Activated T-cell treated with anti-CD3 and anti-CD28 coated beads for 1 hour (primary cell): Measurements from ENCODE around the gene EXOC2.
"Not testable (repeated sequence)": the region's sequence is repeated elsewhere in the genome, so short reads cannot be mapped to it uniquely, and the experiment has no call there.

Source experiments
- DNase-seq: peaks from one replicate; pipeline ENCODE4 v3.0.0-alpha.2; 2020; ENCODE audit warnings: low read depth

The EXOC2 gene

DNA sequence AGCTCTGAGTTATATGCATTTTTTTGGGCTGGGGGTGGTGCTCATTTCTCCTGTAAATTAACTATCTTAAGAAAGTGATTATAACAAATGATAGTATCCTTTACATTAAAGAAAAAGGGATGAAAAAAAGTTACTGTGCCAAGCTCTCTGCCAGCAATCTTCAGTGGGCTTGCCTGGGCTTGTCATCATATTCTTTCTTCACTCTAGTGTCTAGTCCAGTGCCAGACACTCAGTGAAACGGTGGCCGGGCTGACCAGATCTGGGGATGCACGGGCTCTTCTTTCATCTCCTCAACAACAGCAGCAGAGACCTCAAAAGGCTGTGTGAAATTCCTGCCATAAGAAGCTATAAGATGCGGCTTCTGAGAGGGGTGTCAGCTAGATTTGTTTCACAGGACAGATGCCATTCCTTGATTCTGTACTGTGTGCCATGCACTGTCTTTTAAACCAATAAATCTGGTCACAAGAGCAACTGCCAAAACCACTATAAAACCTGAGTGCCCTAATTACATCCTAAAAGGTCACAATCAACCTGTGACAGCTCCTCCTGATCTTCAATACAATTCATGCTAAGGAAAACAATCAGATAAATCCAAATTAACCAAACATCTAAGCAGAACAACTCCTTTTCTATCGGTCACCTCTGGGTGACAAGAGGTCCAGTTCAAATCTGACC lies 12.1 kb downstream of the EXOC2 start:
- DNase-seq = no peak

DNA sequence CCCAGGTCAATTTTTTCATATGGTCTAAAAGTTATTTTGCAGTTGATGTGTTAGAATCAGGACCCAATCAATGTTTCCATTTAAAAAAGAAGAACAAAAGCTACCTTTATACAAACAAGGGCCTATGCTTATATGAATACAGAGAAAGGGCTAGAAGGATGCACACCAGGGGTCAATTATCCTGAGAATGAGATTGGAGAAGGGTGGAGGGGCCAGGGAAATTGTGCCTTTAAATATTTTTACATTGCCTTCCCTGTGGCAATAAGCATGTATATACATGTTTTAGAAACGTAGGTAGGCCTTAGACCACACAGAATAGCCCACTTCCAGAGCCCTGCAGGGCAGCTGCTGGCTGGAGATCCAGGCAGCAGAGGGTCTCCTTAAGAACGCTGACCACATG lies 12.7 kb downstream of the EXOC2 start:
- DNase-seq = no peak

DNA sequence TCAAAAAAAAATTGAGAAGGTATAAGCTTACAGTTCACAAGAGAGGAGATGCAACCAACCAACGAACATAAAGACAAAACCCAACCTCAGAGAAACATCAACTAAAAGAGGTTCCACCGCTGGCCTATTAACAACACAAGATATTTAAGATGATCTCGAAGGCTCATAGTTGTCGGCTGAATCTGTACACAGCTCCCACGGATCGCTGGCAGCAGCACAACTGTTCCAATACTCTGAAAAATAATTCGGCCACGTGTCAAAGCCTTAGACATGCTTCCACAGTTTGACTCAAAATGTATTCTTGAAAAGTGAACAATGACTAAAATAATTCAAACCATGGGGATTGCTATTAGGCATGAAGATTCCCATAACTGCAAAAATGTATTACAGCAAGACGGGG lies 13.7 kb downstream of the EXOC2 start:
- no peak for DNase-seq

GRCh38 chr6:678520-678919 lies 14.4 kb downstream of the EXOC2 start:
- no peak for DNase-seq

GRCh38 chr6:677919-678318 lies 15.0 kb downstream of the EXOC2 start:
- DNase-seq = no peak

DNA sequence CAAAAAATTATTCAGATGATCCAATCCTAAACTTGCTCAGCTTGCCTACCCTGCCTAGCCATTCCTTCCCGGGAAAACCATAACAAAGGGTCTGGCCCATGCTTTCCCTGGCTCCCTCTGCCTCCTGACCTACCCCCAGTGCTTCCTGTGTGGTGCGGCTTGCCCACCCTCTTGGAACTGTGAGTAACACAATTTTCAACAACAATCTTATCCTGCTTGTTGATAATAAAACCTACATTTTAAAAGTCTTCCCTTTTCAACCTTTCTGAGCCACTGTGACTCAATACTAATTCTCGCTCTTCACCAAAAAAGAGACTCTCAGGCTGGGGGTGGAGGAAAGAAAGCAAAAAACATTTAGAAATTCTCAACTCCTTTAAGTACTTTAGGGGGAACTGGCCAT lies 18.0 kb downstream of the EXOC2 start:
- no peak for DNase-seq

GRCh38 chr6:674406-674805 lies 18.5 kb downstream of the EXOC2 start:
- DNase-seq = no peak

DNA sequence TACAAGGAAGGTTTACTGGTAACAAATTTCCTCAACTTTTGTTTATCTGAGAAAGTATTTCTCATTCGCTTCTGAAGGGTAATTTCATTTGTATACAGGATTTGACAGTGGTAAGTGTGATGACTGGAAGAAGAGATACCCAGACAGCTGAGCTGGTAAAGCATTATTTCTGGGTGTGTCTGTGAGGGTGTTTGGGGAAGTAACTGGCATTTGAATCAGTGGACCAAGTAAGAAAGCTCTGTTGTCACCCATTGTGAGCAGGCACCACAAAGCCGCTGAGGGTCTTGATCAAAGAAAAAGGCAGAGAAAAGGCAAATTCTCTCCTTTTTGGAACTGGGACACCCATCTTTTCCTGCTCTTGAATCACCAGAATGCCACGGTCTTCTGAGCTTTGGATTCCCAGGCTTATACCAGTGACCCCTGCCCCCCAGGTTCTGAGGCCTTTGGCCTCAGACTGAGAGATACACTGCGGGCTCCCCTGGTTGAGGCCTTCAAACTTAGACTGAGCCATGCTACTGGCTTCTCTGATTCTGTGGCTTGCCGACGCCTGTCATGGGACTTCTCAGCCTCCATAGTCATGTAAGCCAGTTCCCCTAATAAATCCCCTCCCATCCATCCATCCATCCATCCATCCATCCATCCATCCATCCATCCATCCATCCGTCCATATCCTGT lies 25.5 kb downstream of the EXOC2 start:
- no peak for DNase-seq

DNA sequence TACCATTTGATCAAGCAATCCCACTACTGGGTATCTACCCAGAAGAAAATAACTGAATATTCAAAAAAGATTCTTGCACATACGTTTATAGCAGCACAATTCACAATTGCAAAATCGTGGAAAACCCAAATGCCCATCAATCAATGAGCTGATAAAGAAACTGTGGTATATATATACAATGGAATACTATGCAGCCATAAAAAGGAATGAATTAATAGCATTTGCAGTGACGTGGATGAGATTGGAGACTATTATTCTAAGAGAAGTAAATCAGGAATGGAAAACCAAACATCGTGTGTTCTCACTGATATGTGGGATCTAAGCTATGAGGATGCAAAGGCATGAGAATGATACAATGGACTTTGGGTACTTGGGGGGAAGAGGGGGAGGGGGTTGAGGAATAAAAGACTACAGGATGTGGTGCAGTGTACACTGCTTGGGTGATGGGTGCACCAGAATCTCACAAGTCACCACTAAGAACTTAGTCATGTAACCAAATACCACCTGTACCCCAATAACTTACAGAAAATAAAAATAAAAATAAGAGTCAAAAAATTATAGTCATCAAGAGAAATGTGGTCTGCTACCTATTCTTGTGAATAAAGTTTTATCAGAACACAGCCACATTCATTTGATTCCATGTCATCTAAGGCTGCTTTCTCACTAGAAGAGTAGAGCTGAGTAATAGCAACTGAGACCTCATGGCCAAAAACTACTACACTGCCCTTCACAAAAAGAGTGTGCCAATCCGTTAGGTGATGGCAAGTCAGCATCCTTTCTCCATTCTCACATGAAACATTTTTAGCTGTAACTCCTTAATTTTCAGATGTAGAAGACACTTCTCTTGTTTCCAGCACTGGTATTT lies 27.3 kb downstream of the EXOC2 start:
- DNase-seq = no peak

- DNase-seq = not testable (repeated sequence)
Observed at GRCh38 chr6:663788-664187, 29.2 kb downstream of the EXOC2 start.

DNA sequence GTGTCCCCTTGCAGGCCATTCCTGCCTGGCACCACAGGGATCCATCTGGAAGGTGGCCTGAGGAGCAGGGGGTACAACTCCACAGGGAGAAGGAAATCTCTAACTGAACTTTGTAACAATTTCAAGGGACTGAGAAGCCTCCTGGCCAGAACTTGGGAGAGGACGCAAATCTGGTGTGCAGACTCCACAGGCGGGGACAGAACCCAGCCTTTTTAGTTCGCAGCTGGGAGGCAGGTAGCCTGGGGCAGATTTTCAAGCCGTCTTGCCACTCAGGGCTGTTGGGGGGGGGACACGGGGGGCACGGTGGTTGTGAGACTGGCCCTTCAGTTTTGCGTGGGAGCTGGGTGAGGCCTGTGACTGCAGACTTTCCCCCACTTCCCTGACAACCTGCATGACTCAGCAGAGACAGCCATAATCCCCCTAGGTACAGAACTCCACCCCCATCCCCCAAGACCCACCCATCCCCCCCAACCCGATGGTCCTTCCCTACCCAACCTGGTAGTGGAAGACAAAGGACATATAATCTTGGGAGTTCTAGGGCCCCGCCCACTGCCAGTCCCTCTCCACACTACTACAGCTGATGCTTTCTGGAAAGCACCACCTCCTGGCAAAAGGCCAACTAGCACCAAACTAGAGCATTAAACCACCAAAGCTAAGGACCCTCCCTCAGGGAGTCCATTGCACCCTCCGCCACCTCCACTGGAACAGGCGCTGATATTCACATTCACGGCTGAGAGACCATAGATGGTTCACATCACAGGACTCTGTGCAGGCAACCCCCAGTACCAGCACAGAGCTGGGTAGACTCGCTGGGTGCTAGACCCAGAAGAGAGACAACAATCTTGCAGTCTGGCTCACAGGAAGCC lies 33.0 kb downstream of the EXOC2 start:
- no peak for DNase-seq

DNA sequence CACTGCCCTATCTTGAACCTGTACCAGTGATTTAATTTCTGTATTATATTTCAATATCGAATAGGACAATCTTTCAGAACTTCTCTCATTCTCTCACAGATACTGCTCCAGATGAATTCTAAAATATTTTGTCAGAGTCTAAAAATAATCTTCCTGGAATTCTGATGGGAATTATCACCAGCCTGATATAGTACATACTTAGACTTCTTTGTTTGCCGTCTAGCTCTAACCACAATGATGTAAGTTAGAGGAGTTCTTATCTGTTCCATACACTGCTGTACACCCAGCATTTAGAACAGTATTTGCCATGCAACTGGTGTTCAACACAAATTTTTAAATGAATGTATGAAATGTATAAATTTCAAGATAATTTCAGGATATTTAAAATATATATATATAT lies 34.7 kb downstream of the EXOC2 start:
- no peak for DNase-seq

GRCh38 chr6:657743-658142 lies 35.2 kb downstream of the EXOC2 start:
- no peak for DNase-seq

DNA sequence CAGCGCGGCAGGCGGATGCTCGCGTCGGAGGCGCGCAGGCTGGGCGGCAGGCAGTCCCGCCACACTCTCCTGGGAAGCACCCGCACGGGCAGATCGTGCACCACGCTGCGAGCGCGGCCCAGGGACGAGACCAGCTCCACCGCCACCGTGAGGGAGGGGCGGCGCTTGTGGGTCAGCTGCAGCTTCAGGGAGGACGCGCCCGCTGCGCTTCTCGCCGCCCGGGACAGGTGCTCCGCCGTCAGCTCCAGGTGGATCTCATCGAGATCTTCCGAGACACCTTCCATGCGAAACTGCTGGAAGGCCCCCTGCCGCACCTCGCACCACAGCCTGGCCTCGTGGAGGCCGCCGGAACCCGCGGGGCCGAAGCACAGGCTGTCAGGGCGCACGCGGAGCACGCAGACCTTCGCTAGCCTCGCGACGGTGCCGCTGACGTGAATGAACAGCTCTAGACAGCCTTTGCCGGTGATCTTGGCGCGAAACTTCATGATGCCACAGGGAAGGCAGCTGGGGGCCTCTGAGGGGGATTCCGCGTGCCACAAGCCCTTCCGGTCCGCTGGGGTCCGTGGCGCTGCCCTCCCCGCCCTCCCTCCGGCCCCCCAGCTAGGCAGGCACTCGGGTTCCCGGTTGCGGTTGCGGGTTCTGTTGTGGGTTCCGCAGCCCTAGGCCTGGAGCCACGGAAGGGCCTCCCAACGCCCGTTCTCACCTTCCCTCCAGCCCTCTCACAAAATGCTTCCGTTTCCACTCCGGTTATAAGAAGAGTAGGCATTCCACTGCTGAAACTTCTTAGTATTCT lies 36.3 kb downstream of the EXOC2 start, which contains the start of gene HUS1B:
TSS of gene HUS1B (minus strand) at position 641 of the 793 bp plus-strand sequence. CDS start at position 485, 156 bp downstream.
- no peak for DNase-seq

- no peak for DNase-seq
Observed at GRCh38 chr6:654136-654535, 38.8 kb downstream of the EXOC2 start.

DNA sequence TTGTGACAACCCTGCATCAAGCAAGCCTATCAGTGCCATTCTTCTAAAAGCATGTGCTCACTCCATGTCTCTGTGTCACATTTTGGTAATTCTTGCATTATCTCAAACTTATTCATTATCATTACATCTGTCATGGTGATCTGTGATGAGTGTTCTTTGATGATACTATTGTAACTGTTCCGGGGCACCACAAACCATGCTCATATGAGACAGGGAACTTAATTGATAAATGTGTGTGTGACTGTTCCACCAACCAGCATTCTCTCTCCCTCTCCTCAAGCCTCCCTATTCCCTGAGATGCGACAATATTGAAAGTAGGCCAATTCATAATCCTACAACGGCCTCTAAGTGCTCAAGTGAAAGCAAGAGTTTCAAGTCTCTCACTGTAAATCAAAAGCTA lies 40.1 kb downstream of the EXOC2 start:
- no peak for DNase-seq

DNA sequence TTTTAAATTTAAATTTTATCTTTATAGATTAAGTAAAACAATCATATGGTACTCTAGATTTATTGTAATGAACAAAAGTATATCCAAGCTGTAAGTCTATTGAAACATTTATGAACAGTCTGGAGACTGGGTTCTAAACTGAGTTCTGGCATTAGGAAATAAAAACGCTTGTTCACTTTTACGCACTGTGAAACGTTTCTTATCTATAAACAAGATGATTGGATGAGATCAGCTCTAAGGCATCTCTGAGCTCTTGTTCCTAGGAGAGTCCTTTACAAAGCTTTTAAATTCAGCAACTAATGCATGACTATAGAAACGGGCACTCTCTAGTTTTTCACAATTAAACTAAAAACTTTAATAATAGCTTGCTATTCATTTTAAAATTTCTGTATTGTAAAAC lies 42.8 kb downstream of the EXOC2 start:
- DNase-seq = no peak

DNA sequence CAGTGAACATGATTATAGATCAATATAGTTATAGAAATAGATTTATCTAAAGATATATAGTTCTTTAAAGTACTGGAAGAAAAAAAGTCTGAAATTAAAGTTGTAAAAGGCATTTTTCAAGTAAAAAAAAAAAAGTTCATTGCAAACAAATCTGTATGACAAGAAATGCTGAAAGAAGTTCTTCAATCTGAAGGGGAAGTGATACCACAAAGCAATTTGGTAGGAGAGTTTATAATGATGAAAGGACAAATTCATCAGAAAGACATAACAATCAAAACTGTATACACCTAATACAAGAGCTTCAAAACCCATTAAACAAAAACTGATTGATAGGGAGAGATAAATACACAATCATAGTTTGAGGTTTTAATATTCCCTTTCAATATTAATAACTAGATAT lies 50.1 kb downstream of the EXOC2 start:
- DNase-seq = no peak

DNA sequence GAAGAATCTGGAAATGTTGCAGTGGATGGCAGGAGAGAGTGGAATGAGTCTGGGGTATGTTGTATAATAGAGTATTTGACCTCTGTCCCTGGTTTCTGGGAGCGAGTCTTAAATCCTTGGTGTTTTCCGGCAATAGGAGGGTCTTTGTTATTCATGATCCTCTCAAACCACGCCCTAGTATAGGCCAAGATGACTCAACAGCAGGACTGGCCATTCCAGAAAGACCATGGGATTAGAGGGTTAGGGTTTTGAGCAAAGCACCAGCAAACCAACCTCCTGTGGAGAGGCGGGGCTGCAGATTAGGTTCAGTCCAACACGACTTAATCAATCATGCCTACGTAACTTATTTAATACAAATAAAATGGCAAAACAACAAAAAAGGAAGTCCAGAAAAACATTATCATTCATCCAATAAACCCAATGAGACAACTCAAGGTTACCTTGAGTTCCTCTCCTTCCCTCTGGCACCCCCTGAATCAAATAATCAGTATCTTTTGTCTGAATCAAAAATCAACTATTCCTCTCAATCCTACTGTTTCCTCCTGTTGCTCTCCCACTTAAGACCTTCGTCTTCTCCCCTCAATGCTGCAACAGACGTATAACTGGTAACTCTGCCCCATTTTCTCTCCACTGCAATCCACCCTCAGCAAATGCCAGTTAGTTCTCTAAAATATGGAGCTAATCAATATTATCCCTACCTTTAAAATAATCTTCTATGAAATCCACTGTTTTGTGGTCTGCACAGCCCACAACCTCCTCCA lies 51.5 kb downstream of the EXOC2 start:
- no peak for DNase-seq

- DNase-seq = no peak
Observed at GRCh38 chr6:636488-636887, 56.5 kb downstream of the EXOC2 start.
